WERI-Rb-1 (cell line): ENCODE results near the gene CYBA.

Experiments used
- DNase-seq: peaks from one replicate; pipeline ENCODE4 v3.0.0-alpha.2; 2020
- H3K27ac ChIP-seq: fragments of 250-450 bp; sonication (Bioruptor Pico); 2 replicates; pipeline ENCODE4 v1.5.1; 2020; ENCODE audit warnings: mild to moderate bottlenecking, moderate library complexity
- H3K27me3 ChIP-seq: fragments of 250-450 bp; sonication (Bioruptor Pico); 2 replicates; pipeline ENCODE4 v1.5.1; 2021; ENCODE audit warnings: mild to moderate bottlenecking, low read depth, moderate library complexity; ENCODE audit not compliant: insufficient read depth, severe bottlenecking
- H3K36me3 ChIP-seq: fragments of 250-450 bp; sonication (Bioruptor Pico); 2 replicates; pipeline ENCODE4 v1.5.1; 2020; ENCODE audit warnings: mild to moderate bottlenecking, moderate library complexity
- H3K4me3 ChIP-seq: 2 replicates; pipeline ENCODE4 v1.5.1; 2011; ENCODE audit warnings: low read depth, mild to moderate bottlenecking, control low read depth, low read length
- H3K9me3 ChIP-seq: fragments of 250-450 bp; sonication (Bioruptor Pico); 2 replicates; pipeline ENCODE4 v1.5.1; 2021; ENCODE audit warnings: mild to moderate bottlenecking, moderate library complexity; ENCODE audit not compliant: severe bottlenecking
- CTCF ChIP-seq: IDR thresholded peaks from 2 replicates; pipeline ENCODE4 v1.5.1; 2011; ENCODE audit warnings: low read depth, mild to moderate bottlenecking, control low read depth, inconsistent platforms, low read length

The CYBA gene

GRCh38 chr16:88688013-88688778 lies 37.3 kb upstream of the CYBA start:
- no peaks in the 10 kb centered on the region for H3K27me3 ChIP-seq
- peak overlapping the region; percentile 14 for H3K4me3 ChIP-seq
- peak; percentile 86 for DNase-seq
- no peaks in the 10 kb centered on the region for H3K36me3 ChIP-seq
- H3K27ac ChIP-seq: peak overlapping the region; percentile 54
- TF ChIP-seq CTCF: no peak
- no peaks in the 10 kb centered on the region for H3K9me3 ChIP-seq

DNA sequence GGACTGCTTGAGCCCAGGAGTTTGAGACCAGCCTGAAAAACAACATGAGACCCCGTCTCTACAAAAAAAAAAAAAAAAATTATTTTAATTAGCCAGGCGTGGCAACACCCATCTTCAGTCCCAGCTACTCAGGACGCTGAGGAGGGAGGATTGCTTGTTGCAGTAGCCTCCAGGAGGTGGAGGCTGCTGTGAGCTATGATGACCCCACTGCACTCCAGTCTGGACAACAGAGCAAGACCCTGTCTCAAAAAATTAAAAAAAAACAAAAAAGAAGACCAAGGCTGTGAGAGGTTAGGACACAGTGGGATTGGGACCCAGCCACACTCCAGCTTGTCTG lies 36.8 kb upstream of the CYBA start:
- DNase-seq: no peak
- no peak overlapping the region for H3K4me3 ChIP-seq
- no peak overlapping the region; the same call in 1 of the 2 replicates for H3K27ac ChIP-seq
- H3K27me3 ChIP-seq: no peaks in the 10 kb centered on the region
- H3K9me3 ChIP-seq: no peaks in the 10 kb centered on the region
- H3K36me3 ChIP-seq: no peaks in the 10 kb centered on the region
- no peak for TF ChIP-seq CTCF

DNA sequence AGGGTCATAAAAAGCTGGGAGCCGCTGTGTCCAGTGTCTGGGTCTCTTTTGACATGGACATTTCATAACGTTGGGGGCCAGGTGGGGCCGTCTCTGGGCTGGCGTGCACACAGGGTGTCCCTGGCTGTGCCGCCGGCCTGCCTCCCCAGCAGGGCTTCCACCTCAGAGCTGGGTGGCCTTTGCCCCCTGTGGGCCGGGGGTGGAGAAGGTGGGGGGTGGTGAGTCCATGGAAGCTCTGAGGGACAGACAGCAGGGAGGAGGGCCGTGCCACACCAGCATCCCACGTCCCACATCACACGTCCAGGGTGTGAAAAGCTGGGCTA lies 36.4 kb upstream of the CYBA start:
- TF ChIP-seq CTCF: no peak
- no peak for DNase-seq
- Histone ChIP-seq H3K4me3 (no peak overlapping the region), H3K9me3 (no peaks in the 10 kb centered on the region), H3K27ac (no peak overlapping the region), H3K27me3 (no peaks in the 10 kb centered on the region), H3K36me3 (no peaks in the 10 kb centered on the region)

DNA sequence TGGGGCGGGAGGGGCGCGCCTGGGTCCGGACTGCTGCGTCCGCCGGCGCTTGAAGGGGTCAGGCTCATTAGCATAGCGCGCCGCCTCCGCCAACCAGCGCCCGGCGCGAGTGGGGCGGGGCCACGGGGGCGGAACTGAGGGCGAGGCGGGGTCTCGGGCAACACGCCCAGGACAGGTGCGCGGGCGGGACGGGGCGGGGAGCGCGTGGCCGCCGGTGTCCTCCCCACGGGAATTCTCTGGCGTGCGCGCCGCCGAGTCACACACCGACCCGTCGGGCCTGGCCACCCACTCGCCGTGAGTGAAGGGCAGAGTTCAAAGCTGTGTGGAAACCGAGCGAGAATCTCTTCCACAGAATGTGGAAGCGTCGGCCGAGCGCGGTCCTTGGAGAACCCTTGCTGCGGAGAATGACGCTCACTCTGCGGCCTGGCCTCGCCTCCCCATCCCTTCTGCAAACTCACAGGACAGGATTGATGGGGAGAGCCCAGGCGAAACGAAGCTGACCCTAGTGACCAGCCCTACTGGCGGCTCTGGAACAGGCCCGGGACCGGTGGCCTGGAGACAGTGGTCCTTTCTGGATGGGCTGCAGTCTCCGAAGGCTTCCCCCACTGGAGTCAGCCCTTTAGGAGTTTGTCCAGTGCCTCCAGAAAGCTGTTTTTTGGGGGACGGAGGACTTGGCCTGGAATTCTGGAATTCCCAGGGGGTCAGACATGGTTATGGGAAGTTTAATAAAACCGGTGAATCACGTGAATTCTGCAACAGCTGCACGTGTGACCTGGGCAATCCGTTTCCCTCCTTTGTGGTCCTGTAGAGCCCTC lies 35.8 kb upstream of the CYBA start, which contains the start of gene SNAI3:
TSS of gene SNAI3 (minus strand) at position 69 of the 815 bp plus-strand sequence. CDS start 101 bp downstream, outside the sequence.
- DNase-seq: peak; percentile 80
- no peaks in the 10 kb centered on the region for H3K9me3 ChIP-seq
- peak within 1 kb of the TSS; percentile 51 for H3K4me3 ChIP-seq
- no peaks in the 10 kb centered on the region for H3K36me3 ChIP-seq
- H3K27ac ChIP-seq: peak within 1 kb of the TSS; percentile 28; the same call in 1 of the 2 replicates
- no peaks in the 10 kb centered on the region for H3K27me3 ChIP-seq
- TF ChIP-seq CTCF: no peak

DNA sequence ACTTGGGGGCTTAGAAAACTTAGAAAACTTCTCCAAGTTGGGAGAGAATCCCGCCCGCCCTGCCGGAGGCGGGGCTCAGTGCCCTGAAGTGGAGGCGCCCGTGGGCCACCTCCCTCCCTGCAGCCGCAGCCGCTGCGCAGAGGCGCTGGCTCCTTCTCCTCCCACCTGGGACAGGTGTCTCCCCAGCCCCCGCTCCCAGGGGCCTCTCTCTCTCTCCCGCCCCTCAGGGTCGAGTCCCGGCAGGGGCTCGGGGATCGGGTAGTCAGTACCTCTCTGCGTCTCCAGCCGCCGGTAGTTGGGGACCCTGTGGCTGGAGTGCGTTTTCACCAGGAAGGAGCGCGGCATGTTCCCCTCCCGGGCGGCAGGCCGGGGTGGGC lies 35.2 kb upstream of the CYBA start:
- no peak for DNase-seq
- no peaks in the 10 kb centered on the region for H3K36me3 ChIP-seq
- no peak for TF ChIP-seq CTCF
- no peaks in the 10 kb centered on the region for H3K9me3 ChIP-seq
- no peaks in the 10 kb centered on the region for H3K27me3 ChIP-seq
- no peak overlapping the region for H3K27ac ChIP-seq
- peak overlapping the region; percentile 51 for H3K4me3 ChIP-seq
